Measurements from ENCODE around the gene CYP26C1. TPM values are rescaled to one million over a fixed set of nuclear protein-coding genes. Genes with fewer than 3 reads are reported as not detected.

CYP26C1 gene
- total RNA-seq, 4 donors from 2014 or later, result 0.13 to 0.36 (median 0.16) TPM; not detected in 1

DNA sequence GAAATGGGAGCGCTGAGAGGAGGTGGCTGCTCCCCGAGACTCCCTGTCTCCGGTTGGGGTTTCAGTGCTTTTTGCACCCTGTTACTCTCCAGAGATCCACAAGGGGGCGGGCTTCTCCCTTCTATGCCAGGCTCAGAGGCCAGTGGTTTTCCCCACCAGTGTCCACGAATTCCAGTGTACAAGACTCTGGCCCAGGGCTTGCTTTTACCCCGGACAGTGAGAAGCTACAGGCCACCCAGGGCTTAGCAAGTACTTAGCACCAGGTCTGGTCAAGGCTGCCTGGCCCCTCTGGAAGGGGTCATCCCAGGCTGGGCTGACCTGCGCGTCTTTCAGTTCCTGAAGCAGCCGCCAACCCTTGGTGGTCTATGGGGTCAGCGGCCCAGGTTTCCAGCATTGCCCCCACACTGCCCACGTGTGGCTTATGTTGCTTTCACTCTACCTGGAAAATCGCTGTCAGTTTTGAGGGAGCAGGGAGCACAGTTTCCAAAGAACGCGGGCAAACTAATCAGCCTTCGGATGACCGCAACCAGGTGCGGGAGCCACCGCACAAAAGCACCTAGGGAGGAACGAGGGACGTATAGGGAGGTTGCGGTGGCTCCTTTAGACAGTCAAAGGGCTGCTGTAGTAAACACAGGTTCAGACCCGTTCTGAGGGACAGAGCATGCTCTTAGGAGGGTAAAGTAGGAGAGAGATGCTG lies 19.9 kb downstream of the CYP26C1 start:
- DNase-seq (ENCODE audit: low spot score) (peak; percentile 53), ATAC-seq (ENCODE audit: low FRiP score) (peak; percentile 73)
- TF ChIP-seq, protein P1, sequence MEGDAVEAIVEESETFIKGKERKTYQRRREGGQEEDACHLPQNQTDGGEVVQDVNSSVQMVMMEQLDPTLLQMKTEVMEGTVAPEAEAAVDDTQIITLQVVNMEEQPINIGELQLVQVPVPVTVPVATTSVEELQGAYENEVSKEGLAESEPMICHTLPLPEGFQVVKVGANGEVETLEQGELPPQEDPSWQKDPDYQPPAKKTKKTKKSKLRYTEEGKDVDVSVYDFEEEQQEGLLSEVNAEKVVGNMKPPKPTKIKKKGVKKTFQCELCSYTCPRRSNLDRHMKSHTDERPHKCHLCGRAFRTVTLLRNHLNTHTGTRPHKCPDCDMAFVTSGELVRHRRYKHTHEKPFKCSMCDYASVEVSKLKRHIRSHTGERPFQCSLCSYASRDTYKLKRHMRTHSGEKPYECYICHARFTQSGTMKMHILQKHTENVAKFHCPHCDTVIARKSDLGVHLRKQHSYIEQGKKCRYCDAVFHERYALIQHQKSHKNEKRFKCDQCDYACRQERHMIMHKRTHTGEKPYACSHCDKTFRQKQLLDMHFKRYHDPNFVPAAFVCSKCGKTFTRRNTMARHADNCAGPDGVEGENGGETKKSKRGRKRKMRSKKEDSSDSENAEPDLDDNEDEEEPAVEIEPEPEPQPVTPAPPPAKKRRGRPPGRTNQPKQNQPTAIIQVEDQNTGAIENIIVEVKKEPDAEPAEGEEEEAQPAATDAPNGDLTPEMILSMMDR (IDR thresholded peaks at IDR 0.05), result peak in 2 of 3 donors; percentile 18 to 55

DNA sequence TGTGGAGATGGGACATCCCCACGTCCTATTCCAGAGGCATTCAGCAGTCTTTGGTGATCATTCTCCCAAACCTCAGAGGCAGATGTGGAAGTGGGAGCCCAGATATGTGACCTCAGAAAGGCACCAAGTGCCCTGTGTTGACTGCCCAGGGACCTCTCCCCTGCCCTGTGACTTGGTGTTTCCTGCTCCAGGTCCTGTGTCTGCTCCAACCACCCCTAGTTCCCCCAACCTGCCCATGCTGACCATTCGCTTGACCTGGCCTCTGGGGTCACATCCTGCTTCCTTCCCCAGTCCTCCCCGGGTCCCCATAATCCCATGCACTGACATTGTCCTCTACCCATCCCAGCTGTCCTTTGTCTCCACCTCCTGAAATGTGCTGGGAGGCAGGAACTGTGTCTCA lies 20.7 kb downstream of the CYP26C1 start:
- TF ChIP-seq, protein P1 (IDR thresholded peaks at IDR 0.05), result no peak
- no peak for ATAC-seq (ENCODE audit: low FRiP score)
- DNase-seq (ENCODE audit: low spot score), result no peak

DNA sequence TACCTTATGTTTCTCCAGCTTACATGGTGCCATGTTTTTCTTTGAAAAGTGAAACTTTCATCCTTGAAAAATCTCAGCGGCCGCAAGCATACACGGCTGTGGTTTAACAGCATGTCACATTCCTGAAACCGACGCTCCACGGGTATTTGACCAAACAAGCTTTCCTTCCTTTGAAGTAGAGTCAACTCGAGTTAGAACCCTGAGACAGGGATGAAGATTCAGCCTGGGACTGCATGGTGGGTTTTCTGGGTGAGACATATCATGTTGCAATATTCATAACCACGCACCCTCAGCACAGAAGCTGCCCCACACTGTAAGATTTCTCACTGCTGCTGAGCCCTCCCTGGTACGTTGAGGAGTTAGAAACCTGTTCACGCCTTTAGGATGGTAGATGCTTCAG lies 21.2 kb downstream of the CYP26C1 start:
- DNase-seq (ENCODE audit: low spot score) (no peak), ATAC-seq (ENCODE audit: low FRiP score) (no peak)
- TF ChIP-seq, protein P1 (IDR thresholded peaks at IDR 0.05), result no peak

DNA sequence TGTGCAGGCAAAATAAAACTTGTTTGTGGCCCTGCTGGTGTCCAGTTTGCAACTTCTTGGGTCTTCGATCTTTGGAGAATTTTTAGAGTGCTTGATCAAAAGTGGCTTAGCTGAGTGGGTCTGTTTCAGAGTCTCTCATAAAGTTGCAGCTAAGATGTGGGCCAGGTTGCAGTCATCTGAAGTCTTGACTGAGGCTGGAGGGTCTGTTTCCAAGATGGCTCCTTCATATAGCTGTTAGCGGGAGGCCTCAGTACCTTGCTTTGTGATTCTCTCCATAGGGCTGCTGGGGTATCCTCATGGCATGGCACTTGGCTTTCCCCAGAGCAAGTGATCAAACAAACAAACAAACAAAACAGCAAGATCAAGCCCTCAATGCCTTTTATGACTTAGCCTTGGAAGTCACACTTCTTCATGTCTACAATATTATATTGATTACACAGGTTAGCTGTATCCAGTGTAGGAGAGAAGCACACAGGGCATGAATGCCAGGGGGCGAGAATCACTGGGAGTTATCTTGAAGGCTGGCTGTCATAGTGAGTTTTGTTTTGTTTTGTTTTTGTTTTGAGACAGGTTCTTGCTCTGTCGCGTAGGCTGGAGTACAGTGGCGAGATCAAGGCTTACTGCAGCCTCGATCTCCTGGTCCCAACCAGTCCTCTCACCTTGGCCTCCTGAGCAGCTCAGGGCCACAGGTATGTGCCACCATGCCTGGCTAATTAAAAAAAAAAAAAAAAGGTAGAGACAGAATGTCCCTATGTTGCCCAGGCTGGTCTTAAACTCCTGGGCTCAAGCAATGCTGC lies 23.3 kb downstream of the CYP26C1 start:
- DNase-seq (ENCODE audit: low spot score), result no peak
- TF ChIP-seq, protein P1 (IDR thresholded peaks at IDR 0.05), result no peak
- no peak for ATAC-seq (ENCODE audit: low FRiP score)

DNA sequence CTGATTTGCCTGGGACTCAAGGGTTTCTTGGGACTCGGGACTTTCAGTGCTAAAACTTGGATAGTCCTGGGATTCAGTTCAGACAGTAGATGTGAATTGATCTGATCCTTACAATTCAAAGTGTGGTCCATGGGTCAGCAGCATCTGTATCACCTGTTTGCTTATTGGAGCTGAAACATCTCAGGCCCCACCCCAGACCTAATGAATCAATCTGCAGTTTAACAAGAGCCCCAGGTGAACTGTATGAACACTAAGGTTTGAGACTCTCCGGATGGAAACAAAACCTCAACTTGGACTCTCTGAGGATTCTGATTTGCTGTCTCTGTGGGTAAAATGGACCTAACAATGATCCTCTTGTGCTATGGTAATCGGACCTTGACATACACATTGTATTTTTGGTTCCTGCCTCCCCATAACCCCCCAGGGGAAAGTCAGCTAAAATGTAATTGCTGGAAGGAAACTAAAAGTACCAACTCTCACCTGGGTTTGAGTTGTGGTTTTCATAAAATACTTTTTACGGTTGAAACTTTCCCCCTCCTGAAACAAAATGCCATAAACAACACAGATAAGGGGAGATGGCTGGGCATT lies 24.8 kb downstream of the CYP26C1 start:
- DNase-seq (ENCODE audit: low spot score) (no peak), ATAC-seq (ENCODE audit: low FRiP score) (no peak)
- TF ChIP-seq, protein P1 (IDR thresholded peaks at IDR 0.05), result no peak

DNA sequence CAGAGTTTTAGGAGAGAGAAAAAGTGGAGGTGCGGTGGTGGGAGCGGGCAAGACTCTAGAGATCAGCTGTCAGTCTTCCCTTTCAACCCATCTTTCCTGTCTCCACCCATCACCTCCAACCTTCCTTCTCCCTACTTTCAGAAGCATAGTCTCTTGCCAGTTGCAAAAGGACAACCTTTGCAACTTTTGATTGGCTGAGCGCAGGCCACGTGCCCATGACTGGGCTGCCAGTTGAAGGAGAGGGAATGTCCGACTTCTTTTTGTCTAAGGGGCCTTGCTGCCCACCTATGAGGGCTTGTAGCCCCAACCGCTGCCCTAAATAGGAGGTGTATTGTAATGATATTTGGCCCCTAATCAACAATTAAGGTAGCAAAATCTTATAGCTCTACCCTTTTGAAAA lies 25.7 kb downstream of the CYP26C1 start:
- ATAC-seq (ENCODE audit: low FRiP score) (no peak), DNase-seq (ENCODE audit: low spot score) (no peak)
- TF ChIP-seq, protein P1 (IDR thresholded peaks at IDR 0.05), result no peak
